Measurements from ENCODE around the gene MGMT. TPM values are rescaled to one million over a fixed set of nuclear protein-coding genes. Genes with fewer than 3 reads are reported as not detected.

MGMT gene
- total RNA-seq, 1 donor from 2014 or later: 20.9 TPM

- DNase-seq (ENCODE audit: low read depth): no peak
Observed at GRCh38 chr10:129541200-129541599, 74.2 kb downstream of the MGMT start.

- no peak for DNase-seq (ENCODE audit: low read depth)
Observed at GRCh38 chr10:129541748-129542487, 74.9 kb downstream of the MGMT start.

- no peak for DNase-seq (ENCODE audit: low read depth)
Observed at GRCh38 chr10:129542589-129542988, 75.5 kb downstream of the MGMT start.

GRCh38 chr10:129544205-129545202, 77.5 kb downstream of the MGMT start:
- no peak for DNase-seq (ENCODE audit: low read depth)

GRCh38 chr10:129545261-129545660, 78.2 kb downstream of the MGMT start:
- DNase-seq (ENCODE audit: low read depth): no peak

GRCh38 chr10:129546106-129546505, 79.1 kb downstream of the MGMT start:
- no peak for DNase-seq (ENCODE audit: low read depth)

GRCh38 chr10:129547608-129548007, 80.6 kb downstream of the MGMT start:
- peak; percentile 36 for DNase-seq (ENCODE audit: low read depth)

GRCh38 chr10:129548600-129548999, 81.6 kb downstream of the MGMT start:
- DNase-seq (ENCODE audit: low read depth): no peak

GRCh38 chr10:129550076-129550475, 83.0 kb downstream of the MGMT start:
- no peak for DNase-seq (ENCODE audit: low read depth)

GRCh38 chr10:129550658-129551057, 83.6 kb downstream of the MGMT start:
- DNase-seq (ENCODE audit: low read depth): no peak

GRCh38 chr10:129552119-129552518, 85.1 kb downstream of the MGMT start:
- DNase-seq (ENCODE audit: low read depth): no peak

GRCh38 chr10:129553928-129554327, 86.9 kb downstream of the MGMT start:
- DNase-seq (ENCODE audit: low read depth): no peak

- DNase-seq (ENCODE audit: low read depth): no peak
Observed at GRCh38 chr10:129556316-129556715, 89.3 kb downstream of the MGMT start.

GRCh38 chr10:129560361-129560760, 93.3 kb downstream of the MGMT start:
- no peak for DNase-seq (ENCODE audit: low read depth)

GRCh38 chr10:129562487-129562886, 95.4 kb downstream of the MGMT start:
- no peak for DNase-seq (ENCODE audit: low read depth)

GRCh38 chr10:129564923-129565322, 97.9 kb downstream of the MGMT start:
- DNase-seq (ENCODE audit: low read depth): no peak

- DNase-seq (ENCODE audit: low read depth): no peak
Observed at GRCh38 chr10:129568583-129569344, 101.7 kb downstream of the MGMT start.

- no peak for DNase-seq (ENCODE audit: low read depth)
Observed at GRCh38 chr10:129570185-129570584, 103.1 kb downstream of the MGMT start.

- no peak for DNase-seq (ENCODE audit: low read depth)
Observed at GRCh38 chr10:129579228-129579627, 112.2 kb downstream of the MGMT start.

GRCh38 chr10:129580010-129580409, 113.0 kb downstream of the MGMT start:
- DNase-seq (ENCODE audit: low read depth): no peak

- no peak for DNase-seq (ENCODE audit: low read depth)
Observed at GRCh38 chr10:129580901-129581300, 113.9 kb downstream of the MGMT start.
